GM13977 (cell line): ENCODE data around the gene KREMEN1.

ENCODE experiments used
- DNase-seq: peaks from one replicate; pipeline ENCODE4 v3.0.0; 2012; ENCODE audit warnings: low spot score
- in situ Hi-C: fragments of 300-500 bp; cut with MboI; formaldehyde crosslinking; loops from one replicate; pipeline ENCODE4 v1.12.0; 2022; ENCODE audit warnings: low sequenced_read_pairs, low pct_unique_long_range_greater_than_20kb, mixed read lengths, inconsistent platforms; ENCODE audit not compliant: unreplicated experiment
- TF ChIP-seq, protein P1 (sequence below): IDR thresholded peaks from 2 replicates; pipeline ENCODE4 v1.5.1; 2012; ENCODE audit warnings: mild to moderate bottlenecking, control low read depth; ENCODE audit not compliant: insufficient read depth; ENCODE audit errors: extremely low read depth, missing control alignments

The KREMEN1 gene

DNA sequence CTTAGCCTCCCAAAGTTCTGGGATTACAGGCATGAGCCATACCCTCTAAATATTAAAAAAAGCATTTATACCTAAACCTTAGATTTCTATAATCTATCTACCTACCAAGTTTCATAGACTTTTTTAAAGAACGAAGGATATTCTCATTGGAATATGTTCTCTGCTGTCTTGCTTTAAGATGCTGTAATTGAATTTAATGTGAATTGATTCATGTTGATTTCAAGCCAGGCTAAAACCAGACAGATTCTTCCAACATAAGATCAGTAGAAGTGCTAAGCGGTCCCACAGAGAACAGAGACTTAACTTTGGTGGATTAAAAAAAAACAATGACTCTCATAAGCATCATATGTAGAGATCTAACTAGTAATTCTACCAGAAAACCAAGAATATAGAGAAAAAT is 14.2 kb downstream of the KREMEN1 start:
- no peak for DNase-seq
- in situ Hi-C loops = no loop called here
- TF ChIP-seq, protein P1, sequence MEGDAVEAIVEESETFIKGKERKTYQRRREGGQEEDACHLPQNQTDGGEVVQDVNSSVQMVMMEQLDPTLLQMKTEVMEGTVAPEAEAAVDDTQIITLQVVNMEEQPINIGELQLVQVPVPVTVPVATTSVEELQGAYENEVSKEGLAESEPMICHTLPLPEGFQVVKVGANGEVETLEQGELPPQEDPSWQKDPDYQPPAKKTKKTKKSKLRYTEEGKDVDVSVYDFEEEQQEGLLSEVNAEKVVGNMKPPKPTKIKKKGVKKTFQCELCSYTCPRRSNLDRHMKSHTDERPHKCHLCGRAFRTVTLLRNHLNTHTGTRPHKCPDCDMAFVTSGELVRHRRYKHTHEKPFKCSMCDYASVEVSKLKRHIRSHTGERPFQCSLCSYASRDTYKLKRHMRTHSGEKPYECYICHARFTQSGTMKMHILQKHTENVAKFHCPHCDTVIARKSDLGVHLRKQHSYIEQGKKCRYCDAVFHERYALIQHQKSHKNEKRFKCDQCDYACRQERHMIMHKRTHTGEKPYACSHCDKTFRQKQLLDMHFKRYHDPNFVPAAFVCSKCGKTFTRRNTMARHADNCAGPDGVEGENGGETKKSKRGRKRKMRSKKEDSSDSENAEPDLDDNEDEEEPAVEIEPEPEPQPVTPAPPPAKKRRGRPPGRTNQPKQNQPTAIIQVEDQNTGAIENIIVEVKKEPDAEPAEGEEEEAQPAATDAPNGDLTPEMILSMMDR = no peak

DNA sequence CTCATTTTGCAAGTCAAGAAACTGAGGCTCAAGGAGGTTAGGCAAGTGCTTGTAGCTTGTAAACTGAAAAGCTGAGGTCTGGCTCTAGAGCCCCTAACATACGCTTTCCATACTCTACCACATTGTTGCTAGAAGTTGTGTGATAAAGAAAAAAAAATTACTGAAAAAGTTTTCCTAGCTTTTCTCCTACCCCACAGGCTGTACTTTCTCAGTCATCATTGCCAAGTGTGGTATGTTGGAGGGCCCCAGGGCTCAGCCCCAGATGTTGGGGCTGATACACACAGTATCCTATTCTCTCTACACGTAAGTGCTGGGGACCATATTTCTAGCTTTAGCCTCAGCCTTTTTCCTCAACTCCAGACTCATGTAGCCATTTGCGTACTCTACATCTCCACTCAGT is 16.0 kb downstream of the KREMEN1 start:
- TF ChIP-seq, protein P1 = no peak
- in situ Hi-C loops = no loop called here

DNA sequence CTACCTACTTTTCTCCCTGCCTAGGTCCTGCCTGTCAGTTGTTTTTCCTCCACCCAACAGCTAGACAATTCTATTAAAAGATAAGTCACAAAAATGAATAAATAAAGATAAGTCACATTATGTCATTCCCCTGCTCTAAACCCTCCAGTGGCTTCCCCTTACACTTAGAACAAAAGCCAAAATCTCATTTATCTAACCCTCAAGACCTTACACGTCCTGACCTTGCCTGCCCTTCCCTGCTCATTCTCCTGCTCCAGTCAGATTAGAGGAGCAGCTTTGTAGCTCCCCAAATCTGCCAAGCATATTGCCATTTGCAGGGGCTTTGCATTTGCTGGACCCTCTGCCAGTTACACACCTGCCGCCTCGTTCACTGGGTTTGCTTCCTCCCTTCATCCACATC is 16.7 kb downstream of the KREMEN1 start:
- in situ Hi-C loops = no loop called here
- TF ChIP-seq, protein P1 = no peak
- DNase-seq = no peak

More for the DNA sequence above, 16.0 kb downstream of the KREMEN1 start:
- DNase-seq = no peak

DNA sequence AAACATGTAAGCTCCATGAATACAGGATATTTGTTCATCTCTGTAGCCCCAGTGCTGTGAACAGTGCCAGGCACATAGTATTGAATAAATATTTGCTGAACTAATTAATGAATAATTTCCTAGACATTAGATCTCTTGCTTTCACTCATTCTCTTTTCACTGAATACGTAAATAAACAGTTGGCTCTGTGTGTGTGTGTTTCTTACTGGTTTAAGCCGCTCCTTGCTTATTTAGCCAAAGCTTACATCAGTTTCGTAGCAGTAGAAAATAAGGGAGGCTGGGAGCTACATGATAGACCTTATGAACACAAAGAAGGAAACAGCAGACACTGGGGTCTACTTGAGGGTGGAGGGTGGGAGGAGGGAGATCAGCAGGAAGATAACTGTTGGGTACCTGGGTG is 17.2 kb downstream of the KREMEN1 start:
- no peak for DNase-seq
- in situ Hi-C loops = no loop called here
- TF ChIP-seq, protein P1 = no peak

DNA sequence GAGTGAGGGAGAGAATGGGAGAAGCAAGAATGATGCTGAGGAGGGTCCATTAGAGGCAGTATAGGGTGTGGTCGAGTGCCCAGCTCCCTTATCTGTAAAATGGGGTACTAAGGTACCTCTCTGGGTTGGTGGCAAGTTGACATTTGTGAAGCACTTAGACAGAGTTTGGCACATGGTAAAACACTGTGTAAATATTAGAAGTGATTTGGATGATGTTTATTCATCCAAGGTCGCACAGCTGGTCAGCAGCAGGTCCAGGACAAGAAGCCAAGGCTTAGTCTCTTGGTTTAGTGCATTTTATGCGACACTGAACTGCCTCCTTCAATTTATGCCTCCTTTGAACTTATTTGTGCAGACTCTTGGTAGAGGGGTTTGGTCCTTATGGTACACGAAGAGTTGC is 19.4 kb downstream of the KREMEN1 start:
- TF ChIP-seq, protein P1 = no peak
- no peak for DNase-seq
- in situ Hi-C loops = no loop called here

DNA sequence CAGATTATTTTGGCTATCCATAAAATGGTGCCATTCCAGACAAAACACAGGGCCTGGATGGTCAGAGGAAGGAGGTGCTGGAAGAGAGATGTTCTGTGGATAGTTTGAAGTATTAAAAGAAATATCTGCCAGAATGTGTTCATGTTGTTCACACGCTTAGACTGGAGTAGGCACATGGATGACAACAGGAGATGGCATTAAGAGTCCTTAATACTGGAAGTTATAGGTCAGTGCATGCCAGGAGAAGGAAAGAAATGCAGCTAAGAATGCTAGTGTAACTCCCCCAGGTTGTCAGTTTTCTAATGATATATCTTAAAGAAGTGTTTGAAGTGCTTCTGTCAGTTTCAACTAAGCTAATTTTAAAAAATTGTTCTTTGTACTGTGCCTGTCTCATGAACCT is 20.2 kb downstream of the KREMEN1 start:
- in situ Hi-C loops = no loop called here
- DNase-seq = no peak
- TF ChIP-seq, protein P1 = no peak
